ENCODE measurements around the gene YIF1B. TPM values are rescaled to one million over a fixed set of nuclear protein-coding genes. Genes with fewer than 3 reads are reported as not detected.
"Not testable (repeated sequence)": the region's sequence is repeated elsewhere in the genome, so short reads cannot be mapped to it uniquely, and the experiment has no call there.

YIF1B gene
- total RNA-seq, result 33.0 TPM
- long read RNA-seq, transcript YIF1B-216 (8 exons, 1,181 nt), result major isoform, 21 of 51 reads
- long read RNA-seq, transcript YIF1B-203 (8 exons, 1,225 nt), result minor isoform, 10 of 51 reads
- long read RNA-seq, partial matches to known transcripts, result 1 of 51 reads
- long read RNA-seq, other reads (novel, unspliced or antisense), result 10 of 51 reads

GRCh38 chr19:38315657-38316476 lies at the start of gene YIF1B:
TSS of gene YIF1B (minus strand) at chr19:38315947. CDS start at chr19:38315917, 30 bp downstream.
- TF ChIP-seq, protein P1, sequence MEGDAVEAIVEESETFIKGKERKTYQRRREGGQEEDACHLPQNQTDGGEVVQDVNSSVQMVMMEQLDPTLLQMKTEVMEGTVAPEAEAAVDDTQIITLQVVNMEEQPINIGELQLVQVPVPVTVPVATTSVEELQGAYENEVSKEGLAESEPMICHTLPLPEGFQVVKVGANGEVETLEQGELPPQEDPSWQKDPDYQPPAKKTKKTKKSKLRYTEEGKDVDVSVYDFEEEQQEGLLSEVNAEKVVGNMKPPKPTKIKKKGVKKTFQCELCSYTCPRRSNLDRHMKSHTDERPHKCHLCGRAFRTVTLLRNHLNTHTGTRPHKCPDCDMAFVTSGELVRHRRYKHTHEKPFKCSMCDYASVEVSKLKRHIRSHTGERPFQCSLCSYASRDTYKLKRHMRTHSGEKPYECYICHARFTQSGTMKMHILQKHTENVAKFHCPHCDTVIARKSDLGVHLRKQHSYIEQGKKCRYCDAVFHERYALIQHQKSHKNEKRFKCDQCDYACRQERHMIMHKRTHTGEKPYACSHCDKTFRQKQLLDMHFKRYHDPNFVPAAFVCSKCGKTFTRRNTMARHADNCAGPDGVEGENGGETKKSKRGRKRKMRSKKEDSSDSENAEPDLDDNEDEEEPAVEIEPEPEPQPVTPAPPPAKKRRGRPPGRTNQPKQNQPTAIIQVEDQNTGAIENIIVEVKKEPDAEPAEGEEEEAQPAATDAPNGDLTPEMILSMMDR (IDR thresholded peaks at IDR 0.05; ENCODE audit: borderline replicate concordance), result no peak
- Histone ChIP-seq H3K4me3 (peak within 1 kb of the TSS; percentile 70), H3K27ac (replicated peaks) (peak within 1 kb of the TSS; percentile 93), H3K9me3 (replicated peaks) (no peaks in the 10 kb centered on the region), H3K27me3 (ENCODE audit: low read depth) (no peaks in the 10 kb centered on the region), H3K36me3 (no peaks in the 10 kb centered on the region), H3K4me1 (peaks cover 56% of the 10 kb centered on the region)
- peak; percentile 96 for DNase-seq
- intact Hi-C loops (cut with micrococcal nuclease), result no loop called here

- H3K27ac ChIP-seq (replicated peaks); DNase-seq; intact Hi-C loops (cut with micrococcal nuclease); H3K9me3 ChIP-seq (replicated peaks); H3K36me3 ChIP-seq: not testable (repeated sequence)
- Histone ChIP-seq H3K4me3 (peak overlapping the region; percentile 86), H3K27me3 (ENCODE audit: low read depth) (peaks cover 33% of the 10 kb centered on the region), H3K4me1 (peaks cover 20% of the 10 kb centered on the region)
Measured at GRCh38 chr19:38362946-38363688, 47.4 kb upstream of the YIF1B start.

- H3K4me3 ChIP-seq, result peak overlapping the region; percentile 86
- TF ChIP-seq, protein P1 (IDR thresholded peaks at IDR 0.05; ENCODE audit: borderline replicate concordance), result no peak
- H3K27me3 ChIP-seq (ENCODE audit: low read depth), result peaks cover 36% of the 10 kb centered on the region
- H3K9me3 ChIP-seq (replicated peaks), result no peaks in the 10 kb centered on the region
- H3K36me3 ChIP-seq, result no peaks in the 10 kb centered on the region
- intact Hi-C loops (cut with micrococcal nuclease), result no loop called here
- DNase-seq, result peak; percentile 85
- H3K27ac ChIP-seq (replicated peaks), result peak overlapping the region; percentile 75
- peaks cover 20% of the 10 kb centered on the region for H3K4me1 ChIP-seq
Measured at GRCh38 chr19:38362076-38362945, 46.6 kb upstream of the YIF1B start.

- DNase-seq, result peak; percentile 76
- no peaks in the 10 kb centered on the region for H3K9me3 ChIP-seq (replicated peaks)
- peaks cover 43% of the 10 kb centered on the region for H3K27me3 ChIP-seq (ENCODE audit: low read depth)
- intact Hi-C loops (cut with micrococcal nuclease), result no loop called here
- H3K4me3 ChIP-seq, result peak overlapping the region; percentile 86
- H3K27ac ChIP-seq (replicated peaks), result peak overlapping the region; percentile 75
- H3K36me3 ChIP-seq, result no peaks in the 10 kb centered on the region
- H3K4me1 ChIP-seq, result peaks cover 20% of the 10 kb centered on the region
- TF ChIP-seq, protein P1 (IDR thresholded peaks at IDR 0.05; ENCODE audit: borderline replicate concordance), result peak; percentile 34
Measured at GRCh38 chr19:38361633-38362075, 45.9 kb upstream of the YIF1B start.

DNA sequence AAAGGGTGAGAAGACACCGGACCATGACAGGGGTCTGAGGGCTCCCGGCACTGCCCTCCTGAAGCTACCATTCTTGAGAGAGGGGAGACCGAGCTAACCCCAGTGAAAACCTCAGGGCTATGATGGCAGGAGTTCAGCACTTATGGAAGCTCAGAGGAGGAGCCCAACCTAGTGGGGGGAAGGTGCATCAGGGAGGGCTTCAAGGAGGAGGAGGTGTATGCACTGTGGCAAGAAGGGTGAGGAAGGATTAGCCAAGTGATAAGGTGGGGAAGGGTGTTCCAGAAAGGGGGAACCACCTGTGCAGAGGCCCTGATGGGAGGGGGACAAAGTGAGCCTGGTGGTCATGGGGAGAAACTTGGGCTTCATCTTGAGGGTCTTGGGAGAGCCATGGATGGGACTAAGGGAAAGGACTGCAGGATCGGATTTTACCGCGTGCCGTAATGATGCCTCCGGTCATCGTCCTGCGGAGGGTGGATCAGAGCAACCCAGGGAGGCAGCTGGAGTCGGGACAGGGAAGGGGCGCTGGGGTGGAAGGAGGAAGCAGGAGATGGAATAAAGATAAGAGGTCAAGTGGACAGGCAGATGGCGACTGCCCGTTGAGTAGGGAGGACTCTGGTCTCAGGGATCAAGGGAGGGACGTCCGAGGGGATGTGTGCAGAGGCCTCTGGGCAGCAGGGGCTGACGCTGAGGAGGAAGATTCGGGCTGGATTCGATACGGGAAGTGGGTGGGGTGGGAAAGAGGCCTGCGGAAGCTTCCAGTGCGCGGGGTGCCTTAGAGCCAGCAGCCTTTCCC lies 45.3 kb upstream of the YIF1B start:
- TF ChIP-seq, protein P1 (IDR thresholded peaks at IDR 0.05; ENCODE audit: borderline replicate concordance), result no peak
- no peak for DNase-seq
- peaks cover 20% of the 10 kb centered on the region for H3K4me1 ChIP-seq
- H3K9me3 ChIP-seq (replicated peaks), result no peaks in the 10 kb centered on the region
- no peaks in the 10 kb centered on the region for H3K36me3 ChIP-seq
- H3K4me3 ChIP-seq, result peak overlapping the region; percentile 86
- intact Hi-C loops (cut with micrococcal nuclease), result no loop called here
- H3K27ac ChIP-seq (replicated peaks), result peak overlapping the region; percentile 75
- H3K27me3 ChIP-seq (ENCODE audit: low read depth), result peaks cover 49% of the 10 kb centered on the region
